Germinal center (tissue), 1 donor: ENCODE measurements around the gene AGPAT4.
A peak's percentile ranks its signal among the peaks of the same experiment; 100 is the strongest.
"Not testable (repeated sequence)": the region's sequence is repeated elsewhere in the genome, so short reads cannot be mapped to it uniquely, and the experiment has no call there.

ENCODE experiments used
- DNase-seq: peaks from one replicate; pipeline ENCODE4 v3.0.0; 2012; ENCODE audit warnings: mixed read lengths, low spot score

Gene AGPAT4, protein sequence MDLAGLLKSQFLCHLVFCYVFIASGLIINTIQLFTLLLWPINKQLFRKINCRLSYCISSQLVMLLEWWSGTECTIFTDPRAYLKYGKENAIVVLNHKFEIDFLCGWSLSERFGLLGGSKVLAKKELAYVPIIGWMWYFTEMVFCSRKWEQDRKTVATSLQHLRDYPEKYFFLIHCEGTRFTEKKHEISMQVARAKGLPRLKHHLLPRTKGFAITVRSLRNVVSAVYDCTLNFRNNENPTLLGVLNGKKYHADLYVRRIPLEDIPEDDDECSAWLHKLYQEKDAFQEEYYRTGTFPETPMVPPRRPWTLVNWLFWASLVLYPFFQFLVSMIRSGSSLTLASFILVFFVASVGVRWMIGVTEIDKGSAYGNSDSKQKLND

DNA sequence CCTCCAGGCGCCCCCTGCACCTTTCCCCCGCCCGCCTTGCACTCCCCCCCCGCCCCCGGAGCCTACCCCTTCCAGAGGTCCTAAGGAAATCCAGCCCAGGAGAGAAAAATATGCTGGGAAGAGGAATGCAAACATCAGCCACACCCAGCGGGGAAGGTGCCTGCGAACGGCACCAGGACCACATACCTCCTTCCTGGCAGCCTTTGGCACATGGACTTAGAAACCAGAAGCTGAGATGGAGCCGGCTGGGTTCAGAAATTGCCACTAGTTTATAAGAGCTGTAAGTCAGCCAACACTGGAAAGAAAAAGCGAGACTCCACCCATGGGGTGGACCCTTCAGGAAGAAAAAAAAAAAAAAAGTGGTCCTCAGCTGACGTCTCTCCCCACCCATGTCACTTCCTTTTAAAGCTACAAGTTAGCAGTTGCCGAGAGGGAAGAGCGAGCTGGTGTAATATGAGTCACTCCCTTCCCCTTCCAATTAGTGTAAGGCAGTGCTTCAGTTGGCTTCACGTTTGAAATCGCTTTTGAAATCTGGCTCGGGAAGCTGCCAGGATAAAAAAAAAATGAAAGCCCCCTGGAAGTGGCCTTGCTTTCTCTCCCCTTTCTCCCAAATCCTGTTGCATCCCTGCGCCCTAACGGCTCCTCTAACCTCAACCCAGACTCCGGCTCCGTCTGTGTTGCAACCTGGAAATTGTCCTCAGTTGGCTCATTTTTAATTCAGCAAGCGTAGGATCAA, at the start of gene AGPAT4:
Gene AGPAT4 (minus strand): TSS at position 310 of the 736 bp plus-strand sequence. CDS start 41,848 bp downstream, outside the sequence.
- peak; percentile 67 for DNase-seq

DNA sequence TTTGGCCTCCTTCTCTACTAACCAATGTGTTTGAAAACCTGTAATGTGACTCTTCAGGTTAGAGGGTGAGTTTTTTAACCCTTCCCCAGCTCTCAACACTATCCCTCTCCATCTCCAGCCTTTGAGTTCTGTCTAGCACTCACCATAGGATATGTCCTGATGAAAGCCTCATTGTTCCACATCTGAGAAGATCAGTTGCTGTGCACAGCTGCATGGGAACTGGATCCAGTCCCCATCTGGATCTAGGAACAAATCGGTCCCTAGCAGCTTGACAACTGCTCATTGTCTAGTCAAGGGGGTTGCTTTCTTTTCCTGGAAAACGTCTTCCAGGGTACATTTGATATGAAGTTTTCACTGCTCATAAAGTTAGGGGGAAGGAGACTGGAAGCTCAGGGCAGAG, 45.4 kb upstream of the AGPAT4 start:
- no peak for DNase-seq

DNA sequence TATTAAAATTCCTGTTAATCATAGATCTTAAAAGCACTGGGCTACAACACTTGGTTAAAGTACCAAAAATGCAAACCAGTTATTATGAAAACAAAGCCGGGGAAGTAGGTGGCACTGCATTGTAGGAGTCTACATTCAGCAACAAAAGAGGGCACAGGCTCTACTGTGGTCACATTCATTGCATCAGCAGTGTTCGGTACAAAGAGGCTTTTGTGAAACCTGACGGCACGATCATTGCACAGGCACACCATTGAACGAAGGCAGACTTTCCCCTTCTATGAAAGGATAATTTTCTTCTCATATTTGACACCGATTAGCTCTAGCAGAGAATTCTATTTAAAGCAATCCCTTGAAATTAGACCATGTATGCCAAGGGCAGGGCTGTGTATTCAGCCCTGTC, 44.6 kb upstream of the AGPAT4 start:
- DNase-seq, result no peak

DNA sequence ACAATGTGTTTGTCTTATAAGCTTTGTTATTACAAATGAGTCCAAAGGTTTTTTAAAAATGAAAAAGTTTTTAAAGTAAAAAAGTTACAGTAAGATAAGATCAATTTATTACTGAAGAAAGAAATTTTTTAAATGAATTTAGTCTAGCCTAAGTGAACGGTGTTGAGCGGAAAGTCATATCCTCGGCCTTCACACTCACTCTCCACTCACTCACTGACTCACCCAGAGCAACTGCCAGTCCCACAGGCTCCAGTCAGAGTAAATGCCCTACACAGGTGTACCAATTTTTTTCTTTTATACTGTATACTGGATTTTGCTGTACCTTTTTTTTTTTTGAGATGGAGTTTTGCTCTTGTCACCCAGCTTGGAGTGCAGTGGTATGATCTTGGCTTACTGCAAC, 42.7 kb upstream of the AGPAT4 start:
- DNase-seq, result no peak

DNA sequence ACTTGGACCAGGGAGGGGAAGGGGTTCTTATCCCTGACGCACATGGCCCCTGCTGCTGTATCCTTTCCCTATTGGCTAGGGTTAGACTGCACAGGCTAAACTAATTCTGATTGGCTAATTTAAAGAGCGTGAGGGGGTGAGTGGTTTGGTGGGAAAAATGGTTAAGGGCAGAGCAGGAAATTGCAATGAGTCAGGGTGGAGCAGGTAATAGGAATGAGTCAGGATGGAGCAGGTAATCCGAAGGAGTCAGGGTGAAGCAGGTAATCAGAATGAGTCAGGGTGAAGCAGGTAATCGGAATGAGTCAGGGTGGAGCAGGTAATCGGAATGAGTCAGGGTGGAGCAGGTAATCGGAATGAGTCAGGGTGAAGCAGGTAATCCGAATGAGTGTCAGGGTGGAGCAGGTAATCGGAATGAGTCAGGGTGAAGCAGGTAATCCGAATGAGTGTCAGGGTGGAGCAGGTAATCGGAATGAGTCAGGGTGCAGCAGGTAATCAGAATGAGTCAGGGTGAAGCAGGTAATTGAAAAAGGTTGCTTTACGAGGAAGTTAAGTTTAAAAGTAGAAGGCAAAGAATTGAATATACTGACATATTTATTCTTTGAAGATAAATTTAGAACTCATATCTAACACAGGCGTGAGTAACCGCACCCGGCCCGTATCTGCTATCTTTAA, 41.5 kb upstream of the AGPAT4 start:
- not testable (repeated sequence) for DNase-seq

DNA sequence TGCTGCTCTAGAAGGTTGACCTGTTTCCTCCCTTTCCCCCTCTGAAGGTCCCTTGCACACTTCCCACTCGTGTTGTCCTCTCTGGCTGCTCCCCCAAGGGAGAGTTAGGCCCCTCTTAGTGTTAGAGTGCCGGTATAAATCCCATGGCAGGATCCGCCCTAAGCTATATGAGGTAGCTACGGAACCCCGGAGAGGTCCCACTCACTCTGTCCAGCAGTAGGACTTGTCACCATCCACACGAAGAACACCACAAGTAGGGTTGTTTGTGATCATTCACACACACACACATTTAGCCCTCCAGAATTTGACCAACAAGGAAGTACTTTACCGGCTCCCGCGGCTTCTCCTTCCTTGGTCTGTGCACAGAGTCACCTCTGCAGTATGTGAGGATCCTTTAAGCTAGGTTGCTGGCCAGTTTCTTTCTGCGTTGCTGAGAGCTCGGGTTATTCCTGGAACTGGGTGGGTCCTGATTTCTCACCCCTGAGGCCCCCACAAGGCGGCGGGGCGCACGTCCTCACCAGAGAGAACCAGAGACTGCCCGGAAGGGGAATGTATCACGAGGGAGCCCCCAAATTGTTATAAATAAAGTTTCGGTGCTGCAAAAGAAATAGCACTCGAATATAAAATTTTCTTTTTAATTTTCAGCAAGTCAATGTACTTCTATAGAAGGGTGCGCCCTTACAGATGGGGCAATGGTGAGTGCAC, 40.8 kb upstream of the AGPAT4 start:
- DNase-seq, result not testable (repeated sequence)

DNA sequence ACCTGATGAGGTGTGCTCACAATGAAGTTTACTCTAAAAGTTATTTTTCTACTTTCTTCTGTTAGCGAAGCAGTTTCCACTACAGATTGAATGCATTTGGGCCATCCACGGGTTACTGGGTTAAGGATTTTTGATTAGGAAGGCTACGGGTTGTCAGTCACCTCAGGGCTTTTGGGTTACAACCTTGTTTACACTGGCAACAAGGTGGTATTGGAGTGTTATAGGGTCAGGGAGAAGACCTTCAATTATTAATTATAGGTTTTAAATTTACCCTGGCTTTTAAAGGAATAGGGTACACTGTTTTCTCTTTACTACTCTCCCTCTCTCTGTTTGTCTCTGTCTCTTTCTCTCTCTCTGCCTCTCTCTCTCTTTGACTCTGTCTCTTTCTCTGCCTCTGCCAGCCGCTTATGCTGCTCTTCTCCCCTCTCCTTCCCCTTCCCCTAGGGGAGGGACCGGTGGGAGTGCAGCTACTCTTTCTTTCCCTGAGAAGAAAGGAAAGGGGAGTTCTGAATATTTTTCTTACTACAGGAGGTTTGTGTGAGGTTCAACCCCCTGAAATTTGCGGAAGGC, 40.2 kb upstream of the AGPAT4 start:
- no peak for DNase-seq

DNA sequence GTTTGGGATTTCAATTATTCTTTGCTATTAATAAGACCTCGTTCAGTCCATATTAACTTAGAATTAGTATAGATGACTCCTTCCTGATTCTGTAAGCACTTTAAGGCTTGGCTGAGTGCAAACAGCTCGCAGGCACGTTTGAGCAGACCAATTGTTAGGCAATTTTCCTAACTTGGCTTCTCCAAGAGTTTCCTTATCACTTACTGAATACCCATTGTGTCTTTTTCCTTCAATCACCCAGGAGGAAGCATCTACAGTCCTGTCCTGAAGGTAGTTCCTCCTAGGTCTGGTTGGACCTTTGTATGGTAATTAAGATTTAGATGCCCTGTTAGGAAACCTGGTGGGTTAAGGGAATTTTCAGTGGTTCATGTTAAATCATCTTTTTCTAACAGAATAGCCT, 39.6 kb upstream of the AGPAT4 start:
- DNase-seq, result not testable (repeated sequence)

DNA sequence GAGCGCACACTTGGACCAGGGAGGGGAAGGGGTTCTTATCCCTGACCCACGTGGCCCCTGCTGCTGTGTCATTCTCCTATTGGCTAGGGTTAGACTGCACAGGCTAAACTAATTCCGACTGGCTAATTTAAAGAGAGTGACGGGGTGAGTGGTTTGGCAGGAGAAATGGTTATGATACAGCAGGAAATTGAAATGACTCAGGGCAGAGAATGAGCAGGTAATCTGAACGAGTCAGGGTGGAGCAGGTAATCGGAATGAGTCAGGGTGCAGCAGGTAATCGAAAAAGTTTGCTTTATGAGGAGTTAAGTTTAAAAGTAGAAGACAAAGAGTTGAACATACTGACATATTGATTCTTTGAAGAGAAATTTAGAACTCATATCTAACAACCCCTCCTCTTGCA, 35.9 kb upstream of the AGPAT4 start:
- DNase-seq, result not testable (repeated sequence)

DNA sequence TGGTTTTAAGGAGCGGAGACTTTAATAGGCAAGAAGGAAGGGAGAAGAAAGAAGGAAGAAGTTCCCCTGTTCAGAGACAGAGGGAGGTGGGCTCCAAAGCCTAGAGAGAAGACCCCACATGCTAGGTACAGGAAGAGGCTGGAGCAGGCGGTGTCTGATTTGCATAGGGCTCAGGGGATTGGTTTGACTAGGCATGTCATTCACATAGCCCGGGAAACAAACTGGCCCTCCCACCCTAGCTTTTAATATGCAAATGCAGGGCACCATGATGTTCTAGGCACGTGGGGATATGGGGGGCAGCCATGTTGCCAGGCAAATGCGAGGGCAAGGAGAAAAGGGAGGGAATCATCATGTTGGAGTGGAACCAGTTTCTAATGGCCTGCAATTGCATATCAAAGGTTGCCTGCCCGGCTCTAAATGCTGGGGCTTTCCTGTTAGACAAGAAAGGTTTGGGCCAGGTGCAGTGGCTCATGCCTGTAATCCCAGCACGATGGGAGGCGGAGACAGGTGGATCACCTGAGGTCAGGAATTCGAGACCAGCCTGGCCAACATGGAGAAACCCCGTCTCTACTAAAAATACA, 34.3 kb upstream of the AGPAT4 start:
- no peak for DNase-seq

DNA sequence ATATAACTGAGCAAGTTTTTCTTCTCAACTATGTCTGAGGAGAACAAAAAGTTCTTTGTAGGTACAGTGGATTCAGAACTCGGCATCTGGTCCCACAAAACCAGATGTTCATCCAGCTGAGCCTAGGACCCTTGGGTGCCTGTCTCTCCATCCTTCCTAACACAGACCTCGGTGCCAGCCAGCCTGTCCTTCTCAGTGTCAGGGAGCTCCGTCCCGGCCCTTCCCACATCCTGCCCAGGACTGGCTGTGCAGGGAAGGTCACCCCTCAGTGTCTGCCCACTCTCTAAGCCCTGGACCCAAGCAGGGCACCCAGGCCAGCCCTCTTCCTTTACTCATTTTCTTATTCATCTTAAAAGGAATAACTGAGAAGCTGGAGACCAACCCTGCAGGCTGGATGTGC, 32.0 kb upstream of the AGPAT4 start:
- DNase-seq, result no peak

DNA sequence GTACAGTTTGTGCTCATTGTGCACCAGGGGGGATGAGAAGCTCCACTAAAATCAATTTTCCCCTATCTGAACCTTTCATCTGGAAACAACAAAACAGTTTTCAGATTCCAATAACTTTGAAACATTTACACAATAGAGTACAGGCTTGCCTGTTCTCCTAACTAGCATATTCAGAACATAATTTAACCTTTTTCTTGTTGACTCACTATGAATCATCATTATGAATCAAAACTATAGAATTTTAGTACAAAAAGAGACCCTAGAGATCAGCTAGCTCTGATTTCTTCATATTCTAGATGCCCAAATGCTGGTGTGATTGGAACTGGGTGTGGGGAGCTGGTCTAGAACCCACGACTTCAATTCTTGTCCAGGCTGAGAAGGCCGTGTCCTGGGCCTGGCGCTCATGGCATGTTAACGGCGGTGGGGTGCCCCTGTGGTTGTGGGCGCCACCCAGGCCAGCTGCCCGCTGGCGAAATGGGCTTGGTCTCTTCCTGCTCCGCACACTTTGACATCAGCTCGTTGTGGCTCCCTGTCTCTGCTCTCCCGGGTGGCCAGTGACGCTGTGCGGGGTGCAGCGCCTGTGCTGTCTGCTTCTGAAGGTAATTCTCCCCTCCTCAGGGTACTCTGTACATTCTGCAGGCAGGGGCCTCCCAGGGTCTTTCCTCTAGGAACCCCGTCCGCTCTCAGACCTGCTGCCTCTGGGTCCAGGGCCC, 29.9 kb upstream of the AGPAT4 start:
- no peak for DNase-seq

DNA sequence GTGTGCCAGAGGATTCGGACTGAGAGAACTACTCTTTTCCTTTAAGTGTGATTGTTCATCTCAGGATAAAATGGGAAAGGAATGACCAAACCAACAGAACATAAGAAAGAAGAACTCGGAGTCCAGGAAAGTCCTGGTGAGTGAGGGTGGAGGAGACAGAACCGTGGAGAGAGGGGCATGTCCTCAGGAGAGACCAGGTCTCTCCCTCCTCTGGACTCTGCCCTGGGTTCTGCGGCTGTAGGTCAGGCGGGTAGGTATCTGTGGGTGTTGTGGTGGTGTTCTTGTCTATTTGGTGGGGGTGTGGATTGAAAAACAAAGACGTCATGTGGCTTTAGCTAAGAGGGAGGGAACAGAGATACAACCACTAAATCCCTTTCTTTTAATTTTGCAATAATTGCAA, 29.1 kb upstream of the AGPAT4 start:
- no peak for DNase-seq

DNA sequence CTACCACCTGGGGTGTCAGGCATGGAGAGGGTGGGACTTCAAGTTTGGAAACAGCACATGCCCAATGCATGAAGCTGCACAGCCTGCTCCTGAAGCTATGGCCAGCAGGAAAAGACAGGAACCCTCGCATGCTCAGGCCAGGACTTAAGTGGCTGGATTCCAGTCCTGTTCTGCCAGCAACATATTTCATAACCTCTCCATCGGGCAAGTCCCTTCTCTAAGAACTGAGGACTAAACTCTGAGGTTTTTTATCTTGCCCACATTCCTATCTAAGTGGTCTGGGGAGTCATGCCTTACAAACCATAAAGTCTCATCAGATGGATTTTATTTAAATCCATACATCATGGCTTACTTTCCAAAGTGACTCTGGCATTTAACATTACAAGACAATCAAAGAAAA, 27.5 kb upstream of the AGPAT4 start:
- no peak for DNase-seq

DNA sequence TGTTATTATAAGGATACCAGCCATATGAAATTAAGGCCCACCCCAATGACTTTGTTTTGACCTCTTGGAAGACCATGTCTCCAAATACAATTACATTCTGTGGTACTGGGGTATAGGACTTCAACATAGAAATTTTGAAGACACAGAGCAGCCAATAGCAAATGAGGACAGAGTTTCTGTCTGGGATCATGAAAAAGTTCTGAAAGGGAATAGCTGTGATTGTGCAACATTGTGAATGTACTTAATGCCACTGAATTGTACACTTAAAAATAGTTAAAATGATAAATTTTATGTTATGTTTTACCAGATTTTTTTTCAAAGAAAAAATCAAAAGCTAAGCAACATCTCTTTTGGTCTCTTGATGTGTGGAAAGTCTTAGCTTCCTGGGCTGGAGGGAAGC, 27.0 kb upstream of the AGPAT4 start:
- no peak for DNase-seq

DNA sequence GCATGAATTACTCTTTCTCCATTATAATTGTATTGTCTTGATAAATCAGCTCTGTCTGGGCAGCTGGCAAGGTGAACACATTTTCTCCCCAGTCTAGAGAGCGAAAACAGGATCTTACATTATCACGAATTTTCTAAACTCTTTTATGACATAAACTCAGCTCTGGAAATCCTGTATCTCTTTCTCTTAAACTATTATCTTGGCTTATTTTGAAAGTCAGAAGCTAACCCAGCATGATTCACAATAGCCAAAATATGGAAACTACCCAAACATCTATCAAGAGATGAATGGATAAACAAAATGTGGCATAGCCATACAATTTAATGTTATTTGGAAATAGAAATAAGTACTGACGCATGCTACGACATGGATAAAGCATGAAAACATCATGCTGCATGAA, 25.9 kb upstream of the AGPAT4 start:
- DNase-seq, result no peak

DNA sequence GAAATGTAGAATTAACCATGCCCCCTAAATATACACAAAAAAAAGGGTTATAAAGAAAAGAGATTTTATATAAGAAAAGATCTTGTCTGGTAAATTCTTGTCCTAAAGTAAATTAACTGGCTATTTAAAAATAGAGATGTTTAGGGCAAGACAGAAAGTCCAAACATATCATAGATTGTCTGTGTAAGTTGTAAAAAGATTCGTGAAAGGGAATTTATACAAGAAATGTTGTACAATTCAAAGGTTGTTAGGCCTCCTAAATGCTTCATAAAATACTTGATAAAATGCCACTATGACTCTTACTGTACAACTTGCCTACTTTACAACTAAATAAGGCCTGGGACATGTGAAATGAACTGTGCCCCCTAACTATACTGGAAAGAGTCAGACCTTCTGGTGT, 21.9 kb upstream of the AGPAT4 start:
- DNase-seq, result no peak

DNA sequence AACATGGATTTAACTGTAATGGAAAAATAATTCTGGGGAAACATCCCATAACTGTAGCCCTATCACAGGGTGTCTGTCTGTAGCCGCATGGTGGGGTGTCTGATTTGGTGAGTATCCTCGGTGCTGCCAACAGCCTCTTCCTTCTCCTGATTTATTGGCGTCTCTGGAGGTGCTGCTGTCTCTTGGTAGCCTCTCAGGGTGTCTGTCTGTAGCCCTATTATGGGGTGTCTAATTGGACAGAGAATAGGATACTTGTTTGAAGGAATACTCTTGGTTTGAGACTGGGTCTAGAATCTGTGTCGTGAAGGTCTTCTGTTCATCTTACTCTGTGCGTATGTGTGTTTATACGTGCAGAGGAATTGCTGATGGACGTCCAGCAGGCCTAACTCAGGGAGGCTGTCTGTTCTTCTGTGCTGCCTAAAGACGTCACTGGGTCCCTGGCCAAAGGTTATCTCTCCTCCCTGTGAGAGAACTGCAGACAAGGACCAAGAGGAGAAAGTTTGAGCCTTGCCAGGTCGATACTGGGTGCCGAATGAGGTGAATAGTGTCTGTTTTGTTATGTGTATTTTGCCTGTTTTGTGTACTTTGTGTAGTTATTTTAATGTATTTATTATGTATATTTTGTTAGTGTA, 18.9 kb upstream of the AGPAT4 start:
- DNase-seq, result no peak

DNA sequence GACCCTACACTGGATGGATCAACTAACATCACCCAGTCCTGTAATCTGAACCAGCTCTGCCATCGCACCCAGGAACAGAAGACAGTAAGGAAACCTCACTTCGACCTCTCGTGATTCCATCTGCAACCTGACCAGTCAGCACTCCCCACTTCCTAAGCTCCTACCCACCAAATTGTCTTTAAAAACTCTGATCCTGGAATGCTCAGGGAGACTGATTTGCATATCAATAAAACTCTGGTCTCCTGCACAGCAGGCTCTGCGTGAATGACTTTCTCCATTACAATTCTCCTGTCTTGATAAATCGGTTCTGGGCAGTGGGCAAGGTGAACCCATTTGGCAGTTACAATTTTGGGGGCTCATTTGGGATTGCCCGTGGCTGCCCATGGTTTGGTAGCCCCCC, 18.3 kb upstream of the AGPAT4 start:
- no peak for DNase-seq

DNA sequence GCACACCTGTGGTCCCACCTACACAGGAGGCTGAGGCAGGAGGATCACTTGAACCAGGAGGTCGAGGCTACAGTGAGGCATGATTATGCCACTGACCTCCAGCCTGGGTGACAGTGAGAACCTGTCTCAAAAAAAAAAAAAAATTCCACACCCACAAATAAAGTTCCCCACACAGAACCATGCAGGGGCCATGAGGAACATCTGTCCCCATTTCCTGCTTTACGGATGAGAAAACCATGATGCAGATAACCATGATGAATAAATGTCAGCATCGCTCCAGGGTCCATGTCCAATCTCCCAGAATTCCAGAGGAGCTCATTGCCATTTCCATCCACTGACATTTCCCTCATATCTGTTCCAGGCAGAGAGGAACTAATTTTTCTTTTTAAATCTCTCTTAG, 16.9 kb upstream of the AGPAT4 start:
- DNase-seq, result no peak

DNA sequence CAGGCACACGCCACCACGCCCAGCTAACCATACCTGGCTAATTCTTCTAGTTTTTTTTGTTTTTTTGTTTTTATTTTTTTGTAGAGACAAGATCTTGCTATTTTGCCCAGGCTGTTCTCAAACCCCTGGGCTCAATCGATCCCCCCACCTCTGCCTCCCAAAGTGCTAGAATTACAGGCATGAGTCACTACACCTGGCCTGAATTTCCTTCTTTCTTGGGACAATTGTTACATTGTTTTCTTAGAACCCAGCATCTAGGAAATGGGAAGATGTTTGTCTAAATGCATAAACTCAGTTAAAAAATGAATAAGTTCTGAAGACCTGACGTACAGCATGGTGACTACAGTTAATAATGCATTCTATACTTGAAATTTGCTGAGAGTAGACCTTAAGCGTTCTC, 10.8 kb upstream of the AGPAT4 start:
- no peak for DNase-seq
